GM12801 (cell line): ENCODE results near the gene FMOD.

Source experiments
- TF ChIP-seq, protein P1 (sequence below): IDR thresholded peaks from one replicate; pipeline ENCODE4 v1.5.1; 2011; ENCODE audit warnings: control low read depth; ENCODE audit not compliant: insufficient read length; ENCODE audit errors: extremely low read depth

Gene FMOD

DNA sequence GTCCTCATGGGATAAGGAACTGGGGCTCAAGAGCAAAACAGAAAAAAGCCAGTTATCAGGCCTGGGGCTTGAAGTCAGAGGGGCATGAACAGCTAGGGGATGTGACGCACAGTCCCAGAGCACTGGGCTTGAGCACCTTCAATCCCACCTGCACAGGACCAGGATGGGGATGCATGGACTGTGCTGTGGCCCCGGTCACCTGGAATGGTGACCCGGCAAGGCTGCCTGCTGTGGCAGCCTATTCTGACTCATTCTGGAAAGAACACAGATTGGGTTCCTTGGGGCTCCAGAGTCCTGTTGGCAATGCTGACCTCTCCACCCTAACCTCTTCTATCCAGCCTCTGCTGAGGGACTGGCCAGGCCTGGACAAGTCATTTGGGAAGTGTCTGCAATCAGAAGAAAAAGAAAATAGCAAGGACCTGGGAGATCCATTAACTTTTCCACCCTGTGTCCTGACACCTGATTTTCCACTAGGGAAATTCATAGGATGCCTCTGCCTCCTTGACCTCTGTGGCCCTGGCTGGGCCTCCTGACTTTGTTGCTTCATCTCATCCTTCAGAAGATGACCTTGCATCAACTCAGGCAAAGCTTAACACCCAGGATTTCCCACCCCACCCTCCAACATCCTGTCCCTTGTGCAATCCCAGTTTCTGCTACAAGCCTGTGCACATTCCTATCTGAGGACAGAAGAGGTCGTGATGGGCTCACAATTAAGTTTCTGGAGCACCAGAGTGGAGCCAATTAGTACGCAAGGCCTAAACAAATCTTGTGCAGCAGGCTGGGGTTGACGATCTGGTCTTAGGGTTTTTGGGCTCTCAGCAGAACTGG, 17.9 kb upstream of the FMOD start:
- TF ChIP-seq, protein P1, sequence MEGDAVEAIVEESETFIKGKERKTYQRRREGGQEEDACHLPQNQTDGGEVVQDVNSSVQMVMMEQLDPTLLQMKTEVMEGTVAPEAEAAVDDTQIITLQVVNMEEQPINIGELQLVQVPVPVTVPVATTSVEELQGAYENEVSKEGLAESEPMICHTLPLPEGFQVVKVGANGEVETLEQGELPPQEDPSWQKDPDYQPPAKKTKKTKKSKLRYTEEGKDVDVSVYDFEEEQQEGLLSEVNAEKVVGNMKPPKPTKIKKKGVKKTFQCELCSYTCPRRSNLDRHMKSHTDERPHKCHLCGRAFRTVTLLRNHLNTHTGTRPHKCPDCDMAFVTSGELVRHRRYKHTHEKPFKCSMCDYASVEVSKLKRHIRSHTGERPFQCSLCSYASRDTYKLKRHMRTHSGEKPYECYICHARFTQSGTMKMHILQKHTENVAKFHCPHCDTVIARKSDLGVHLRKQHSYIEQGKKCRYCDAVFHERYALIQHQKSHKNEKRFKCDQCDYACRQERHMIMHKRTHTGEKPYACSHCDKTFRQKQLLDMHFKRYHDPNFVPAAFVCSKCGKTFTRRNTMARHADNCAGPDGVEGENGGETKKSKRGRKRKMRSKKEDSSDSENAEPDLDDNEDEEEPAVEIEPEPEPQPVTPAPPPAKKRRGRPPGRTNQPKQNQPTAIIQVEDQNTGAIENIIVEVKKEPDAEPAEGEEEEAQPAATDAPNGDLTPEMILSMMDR, result no peak

DNA sequence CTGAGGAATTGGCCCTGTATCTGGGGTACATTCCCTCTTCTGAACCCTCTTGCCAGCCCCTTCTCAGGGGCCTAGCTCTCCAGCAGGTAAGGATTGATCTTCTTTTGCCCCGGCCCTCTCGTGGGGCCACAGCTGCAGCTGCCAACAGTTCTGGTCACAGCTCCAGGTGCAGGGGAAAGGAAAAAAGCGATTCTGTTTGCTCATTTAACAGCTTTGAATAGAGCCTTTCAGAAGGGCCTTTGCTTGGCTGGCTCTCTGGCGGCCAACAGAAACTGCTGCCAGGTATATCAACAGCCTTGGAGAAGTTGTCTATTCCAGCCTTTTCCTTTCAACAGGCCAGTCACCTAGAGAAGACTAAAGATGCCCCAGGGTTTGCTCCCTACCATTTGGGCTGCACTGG, 16.1 kb upstream of the FMOD start:
- TF ChIP-seq, protein P1, result no peak

DNA sequence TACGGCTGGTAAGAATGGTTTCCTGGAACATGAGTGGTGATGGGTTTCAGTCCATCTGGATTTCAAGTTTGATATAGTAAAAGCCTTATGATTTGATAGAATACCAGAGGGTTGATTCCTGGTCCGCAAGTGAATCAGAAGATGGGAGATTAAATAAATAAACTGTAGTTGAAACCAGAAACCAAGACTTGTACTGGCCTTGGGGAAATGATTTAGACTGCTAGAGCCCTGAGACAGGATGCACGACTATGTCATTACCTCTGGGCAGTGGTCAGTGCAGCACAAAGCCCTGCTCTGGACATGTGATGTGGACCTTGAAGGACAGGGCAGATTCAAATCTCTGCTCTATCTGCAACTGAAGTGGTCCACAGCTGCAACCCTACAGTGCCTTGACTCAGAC, 15.6 kb upstream of the FMOD start:
- TF ChIP-seq, protein P1, result no peak

DNA sequence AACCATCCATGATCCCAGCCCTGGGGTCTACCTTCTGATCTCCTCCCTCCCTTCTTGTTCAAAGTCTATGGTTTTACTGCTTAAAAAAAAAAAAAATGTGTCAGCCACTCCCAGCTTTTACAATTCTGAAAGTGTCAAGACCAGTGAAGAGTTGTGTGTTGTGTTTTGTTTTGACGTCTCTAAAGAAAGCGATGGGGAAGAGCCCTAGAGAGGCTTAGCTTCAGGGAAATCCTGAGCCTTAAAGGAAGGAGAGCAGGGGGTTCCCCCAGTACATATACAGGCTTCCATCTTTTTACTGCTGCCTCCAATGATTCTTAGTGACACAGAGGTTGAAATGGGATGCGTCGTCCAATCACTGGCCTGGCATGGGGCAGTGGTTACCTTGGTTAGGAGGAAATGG, 13.9 kb upstream of the FMOD start:
- TF ChIP-seq, protein P1, result no peak

DNA sequence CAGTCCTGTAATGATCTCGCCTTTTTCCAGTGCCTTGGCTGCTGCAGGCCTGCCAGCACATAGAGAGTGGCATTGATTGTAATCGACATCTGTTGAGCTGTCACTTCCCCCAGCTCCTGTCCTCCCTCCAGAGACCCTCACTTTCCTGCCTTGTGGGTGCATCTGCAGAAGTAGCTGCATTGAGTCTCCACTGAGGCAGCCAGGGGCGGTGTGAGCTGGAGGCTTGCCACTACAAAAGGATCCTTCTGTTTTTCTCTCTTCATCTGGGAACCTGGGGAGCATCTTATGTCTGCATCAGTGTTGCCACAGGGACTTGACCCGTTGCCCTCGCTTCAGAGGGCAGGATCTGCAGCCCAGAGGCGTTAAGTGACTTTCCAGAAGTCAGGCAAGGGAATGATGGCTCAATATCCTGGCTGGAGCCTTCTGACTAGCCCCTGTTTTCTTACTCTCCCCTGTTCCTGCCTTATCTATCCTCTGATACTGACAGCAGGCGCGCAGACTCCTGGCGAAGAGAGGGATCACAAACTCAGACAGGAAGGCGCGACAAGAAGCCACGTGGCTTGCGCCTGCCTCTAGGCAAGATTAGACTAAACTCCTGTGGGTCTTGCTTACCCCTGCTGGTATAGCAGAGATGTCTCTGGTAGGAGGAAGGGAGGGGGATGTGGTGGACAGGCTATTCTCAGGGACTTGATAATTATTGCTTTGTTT, 13.3 kb upstream of the FMOD start:
- TF ChIP-seq, protein P1, result no peak

DNA sequence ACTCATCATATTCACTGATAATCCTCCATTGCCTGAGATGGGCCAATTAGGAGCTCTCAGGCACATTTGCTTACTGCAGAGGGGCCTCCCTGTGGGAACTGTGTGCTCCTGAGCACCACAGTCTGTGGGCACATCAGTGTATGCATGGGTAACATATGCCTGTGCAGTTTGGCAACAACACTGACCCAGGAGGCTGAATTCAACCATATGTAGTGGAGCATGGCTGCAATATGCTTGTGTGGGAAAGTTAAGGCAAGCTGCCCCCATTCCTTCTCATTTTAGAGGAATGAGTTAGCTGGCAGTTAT, 11.8 kb upstream of the FMOD start:
- TF ChIP-seq, protein P1, result no peak

DNA sequence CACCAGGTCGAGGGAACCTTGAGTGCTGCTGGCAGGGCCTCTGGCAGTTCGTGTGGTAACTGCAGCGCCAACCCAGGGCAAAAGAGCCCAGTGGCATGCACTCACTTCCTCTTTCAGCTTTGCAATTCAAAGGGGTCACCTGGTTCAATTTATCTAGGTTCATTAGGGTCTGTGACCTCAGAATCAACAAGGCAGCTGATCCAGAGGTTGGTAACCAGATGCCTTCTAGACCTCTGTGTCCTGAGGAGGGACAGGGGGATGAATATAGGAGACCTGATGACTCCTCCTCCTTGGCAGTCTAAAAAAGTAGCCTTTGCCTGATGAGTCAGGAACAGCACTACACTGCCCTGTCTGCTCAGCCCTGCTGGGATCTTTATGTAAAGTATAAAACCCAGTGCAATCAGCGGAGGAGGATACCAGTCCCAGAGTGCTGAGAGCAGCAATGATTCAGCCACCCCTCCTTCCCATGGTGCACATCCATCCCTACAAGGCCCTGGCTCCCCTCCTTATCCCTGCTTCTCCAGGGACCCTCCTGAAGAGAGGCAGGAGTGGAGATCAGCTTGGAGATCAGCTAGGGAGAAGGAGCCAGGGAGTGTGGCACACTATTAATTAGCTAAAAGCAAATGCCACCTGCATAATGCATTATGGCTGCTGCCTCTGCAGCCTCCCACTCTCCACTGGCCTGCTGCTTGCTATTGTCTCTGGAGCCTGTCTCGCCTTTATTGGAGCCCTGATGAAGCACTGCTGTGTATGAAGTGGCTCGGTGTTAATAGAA, 11.2 kb upstream of the FMOD start:
- TF ChIP-seq, protein P1, result no peak
